SKM-1 (cell line): Measurements from ENCODE around the gene DNAJC16.

Source experiments
- DNase-seq: peaks from one replicate; lab custom pipeline; 2025; ENCODE audit not compliant: unreplicated experiment; lab: John Stamatoyannopoulos, UW

DNAJC16 gene

DNA sequence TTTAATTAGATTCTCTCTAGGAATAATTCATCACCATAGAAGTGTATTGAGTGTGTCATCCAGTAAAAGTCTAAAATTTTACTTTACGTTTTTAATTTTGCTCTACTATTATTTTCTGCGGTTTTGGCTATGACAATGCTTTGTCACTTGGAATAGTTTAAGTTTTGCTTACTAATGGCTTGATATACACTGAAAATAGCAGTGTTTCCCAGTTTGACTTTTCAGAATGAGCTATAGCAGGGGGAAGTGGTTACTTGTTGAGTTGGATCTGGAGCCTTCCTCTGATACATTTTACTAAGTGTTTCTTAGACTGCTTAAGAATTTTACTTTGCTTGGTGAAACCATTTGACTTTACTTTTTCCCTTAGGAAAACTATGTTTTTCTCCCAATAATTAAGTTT lies 5.0 kb downstream of the DNAJC16 start:
- DNase-seq, result no peak

DNA sequence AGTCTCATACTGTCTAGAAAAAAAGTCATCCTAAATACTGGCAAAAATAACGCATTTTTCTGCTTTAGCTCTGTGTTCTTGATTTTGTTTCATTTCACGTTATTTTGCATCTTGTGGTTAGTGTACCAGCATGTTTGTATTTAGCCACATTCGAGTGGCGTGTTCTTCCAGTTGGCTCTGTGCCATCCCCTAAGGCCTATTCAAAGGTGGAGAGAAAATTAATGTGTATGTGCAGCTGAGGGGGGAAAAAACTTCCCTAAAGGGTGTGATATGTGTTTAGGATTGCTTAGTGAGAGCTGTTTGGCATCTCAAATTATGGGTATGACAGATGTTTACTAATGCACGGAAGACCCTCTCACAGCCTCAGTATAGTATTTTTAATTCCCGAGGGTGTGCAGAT lies 12.1 kb downstream of the DNAJC16 start:
- DNase-seq, result no peak

DNA sequence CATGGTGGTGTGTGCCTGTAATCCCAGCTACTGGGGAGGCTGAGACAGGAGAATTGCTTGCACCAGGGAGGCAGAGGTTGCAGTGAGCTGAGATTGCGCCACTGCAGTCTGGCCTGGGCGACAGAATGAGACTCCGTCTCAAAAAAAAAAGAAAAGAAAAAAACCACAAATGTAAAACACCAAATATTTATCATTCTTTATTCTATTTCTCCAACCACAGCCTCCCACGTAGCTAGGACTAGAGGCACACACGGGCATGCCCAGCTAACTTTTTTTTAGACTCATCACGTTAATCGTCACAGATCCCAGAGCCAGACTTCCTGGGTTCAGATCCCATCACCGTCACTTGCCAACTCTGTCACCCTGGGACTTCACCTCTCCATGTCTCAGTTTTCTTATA lies 13.5 kb downstream of the DNAJC16 start:
- DNase-seq, result no peak

DNA sequence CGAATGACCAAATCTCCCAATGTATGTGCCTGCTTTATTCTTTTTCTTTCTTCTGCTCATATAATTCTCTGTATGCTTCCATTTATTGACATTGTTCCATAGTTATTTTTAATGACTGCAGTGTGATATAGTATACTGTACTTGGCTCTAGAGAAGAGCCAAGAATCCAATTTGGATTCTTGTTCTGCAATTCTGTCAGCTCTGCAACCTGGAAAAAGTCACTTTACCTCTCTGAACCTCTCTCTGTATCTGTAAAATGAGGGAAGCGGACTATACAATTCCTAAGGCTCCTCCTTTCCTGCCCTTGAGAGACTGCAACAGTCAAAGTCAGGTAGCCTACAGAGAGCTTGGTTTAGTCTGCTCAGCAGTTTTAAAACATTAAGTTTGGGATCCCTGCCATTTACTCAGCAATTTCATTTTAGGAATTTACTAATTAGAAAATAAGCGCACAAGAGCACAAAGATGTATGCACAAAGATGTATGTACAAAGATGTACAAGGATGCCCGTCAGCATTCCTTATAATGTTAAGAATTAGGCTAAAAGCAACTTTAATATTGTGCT lies 14.7 kb downstream of the DNAJC16 start:
- DNase-seq, result no peak

DNA sequence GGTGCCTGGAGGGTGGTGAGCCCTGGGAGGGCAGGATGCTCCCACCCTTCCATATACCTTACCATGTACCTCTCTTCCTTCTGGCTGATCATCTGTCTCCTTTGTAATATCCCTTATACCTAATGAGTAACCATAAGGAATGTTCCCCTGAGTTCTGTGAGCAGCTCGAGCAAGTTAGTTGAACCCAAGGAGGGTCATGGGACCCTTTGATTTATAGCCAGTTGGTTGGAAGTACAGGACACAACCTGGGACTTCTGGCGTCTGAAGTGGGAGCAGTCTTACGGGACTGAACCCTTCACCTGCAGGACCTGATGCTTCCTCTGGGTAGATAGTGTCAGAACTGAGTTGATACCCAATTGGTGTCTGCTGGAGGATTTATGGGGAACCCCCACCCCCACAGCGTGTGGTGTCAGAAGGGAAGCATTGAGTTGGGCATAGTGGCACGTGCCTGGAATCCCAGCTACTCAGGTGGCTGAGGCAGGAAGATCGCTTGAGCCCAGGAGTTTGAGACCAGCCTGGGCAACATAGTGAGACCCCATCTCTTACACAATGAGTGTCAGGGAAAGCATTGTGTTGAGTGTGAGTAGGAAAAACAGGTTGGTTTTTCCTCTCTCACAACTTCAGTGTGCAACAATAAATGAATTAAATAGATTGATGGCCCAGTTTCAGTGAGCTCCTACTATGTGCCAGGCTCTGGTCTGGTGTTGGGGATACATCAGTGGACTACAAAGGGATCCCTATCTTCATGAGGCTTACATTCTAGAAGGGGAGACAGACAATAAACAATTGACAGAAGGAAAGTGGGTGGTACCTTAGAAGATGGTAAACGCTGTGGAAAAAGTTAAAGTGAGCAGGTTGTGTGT lies 16.0 kb downstream of the DNAJC16 start:
- DNase-seq, result no peak

DNA sequence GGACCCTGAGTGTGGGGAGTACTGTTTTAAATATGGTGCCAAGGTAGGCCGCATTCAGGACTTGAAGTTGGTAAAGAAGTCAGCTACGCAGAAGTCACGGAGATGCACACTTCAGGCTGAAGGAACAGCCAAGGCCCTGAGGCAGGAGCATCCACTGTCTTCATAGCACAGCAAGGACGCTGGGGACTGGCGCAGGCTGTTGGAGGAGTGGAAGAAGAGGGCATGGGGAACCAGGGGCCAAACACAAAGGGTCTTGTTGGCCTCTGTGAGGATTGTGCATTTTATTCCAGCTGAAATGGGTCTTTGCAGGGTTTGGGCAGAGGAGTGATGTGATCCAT lies 16.6 kb downstream of the DNAJC16 start:
- no peak for DNase-seq

DNA sequence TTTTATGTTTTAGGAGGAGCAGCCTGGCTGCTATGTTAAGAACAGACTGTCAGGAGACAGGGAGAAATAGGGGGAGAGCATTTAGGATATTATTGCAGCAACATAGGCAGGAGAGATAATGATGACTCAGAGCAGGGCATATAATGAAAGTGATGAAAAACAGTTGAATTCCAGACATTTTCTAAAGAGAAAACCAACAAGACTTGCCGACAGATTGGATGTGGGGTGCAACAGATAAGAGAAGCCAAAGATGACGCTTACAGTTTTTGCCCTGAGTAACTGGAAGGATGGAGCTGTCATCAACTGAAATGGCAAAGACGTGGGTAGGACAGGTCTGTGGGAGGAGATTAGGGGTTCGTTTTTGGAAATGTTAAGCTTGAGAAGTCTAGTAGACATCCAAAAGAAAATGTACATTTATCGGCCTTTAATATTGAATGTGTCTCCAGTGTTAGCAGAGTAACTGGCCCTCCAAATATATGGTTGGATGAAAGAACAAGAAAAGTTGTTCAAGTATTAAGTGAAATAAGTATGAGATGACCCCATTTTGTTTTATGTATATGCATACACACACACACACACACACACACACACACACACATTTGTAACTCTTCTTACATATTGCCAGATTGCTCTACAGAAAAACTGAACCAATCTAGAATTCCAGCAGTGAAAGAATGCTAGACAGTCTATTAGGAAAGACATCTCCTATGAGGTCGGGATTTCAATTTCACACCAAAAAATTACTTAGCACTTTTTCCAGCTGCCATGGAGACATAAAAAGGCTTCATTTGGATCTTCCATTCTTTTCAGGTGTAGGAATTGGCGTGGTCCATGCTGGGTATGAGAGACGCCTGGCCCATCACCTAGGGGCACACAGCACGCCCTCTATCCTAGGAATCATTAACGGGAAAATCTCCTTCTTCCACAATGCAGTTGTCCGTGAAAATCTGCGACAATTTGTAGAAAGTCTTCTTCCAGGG lies 17.2 kb downstream of the DNAJC16 start:
- no peak for DNase-seq

DNA sequence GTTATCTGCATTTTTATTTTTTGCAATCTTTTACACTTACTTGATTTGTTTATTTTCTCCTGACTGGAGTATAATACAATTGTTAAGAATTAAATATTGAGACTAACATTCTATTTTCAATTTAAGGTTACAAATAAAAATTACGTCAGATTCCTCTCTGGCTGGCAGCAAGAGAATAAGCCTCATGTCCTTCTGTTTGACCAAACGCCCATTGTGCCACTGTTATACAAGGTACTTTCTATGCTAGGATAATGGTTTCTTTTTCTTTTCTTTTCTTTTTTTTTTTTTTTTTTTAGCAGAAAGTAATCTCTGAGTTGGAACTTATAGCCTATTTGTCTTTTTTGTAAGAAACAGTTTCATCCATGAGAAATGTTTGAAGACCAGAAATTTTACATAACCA lies 20.0 kb downstream of the DNAJC16 start:
- no peak for DNase-seq

DNA sequence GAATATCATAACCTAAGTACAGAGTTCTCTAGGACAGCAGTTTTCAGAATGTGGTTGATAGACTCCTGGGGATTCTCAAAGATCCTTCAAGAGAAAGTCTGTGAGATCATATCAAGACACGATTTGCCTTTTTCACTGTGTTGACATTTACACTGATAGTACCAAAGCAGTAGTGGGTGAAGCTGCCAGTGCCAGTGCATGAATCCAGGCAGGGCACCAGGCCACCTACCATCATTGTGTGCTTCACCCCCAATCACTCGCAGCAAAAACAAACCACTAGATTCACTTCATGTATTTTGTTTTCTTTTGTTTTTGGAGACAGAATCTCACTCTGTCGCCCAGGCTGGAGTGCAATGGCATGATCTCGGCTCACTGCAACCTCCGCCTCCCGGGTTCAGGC lies 23.9 kb downstream of the DNAJC16 start:
- no peak for DNase-seq

DNA sequence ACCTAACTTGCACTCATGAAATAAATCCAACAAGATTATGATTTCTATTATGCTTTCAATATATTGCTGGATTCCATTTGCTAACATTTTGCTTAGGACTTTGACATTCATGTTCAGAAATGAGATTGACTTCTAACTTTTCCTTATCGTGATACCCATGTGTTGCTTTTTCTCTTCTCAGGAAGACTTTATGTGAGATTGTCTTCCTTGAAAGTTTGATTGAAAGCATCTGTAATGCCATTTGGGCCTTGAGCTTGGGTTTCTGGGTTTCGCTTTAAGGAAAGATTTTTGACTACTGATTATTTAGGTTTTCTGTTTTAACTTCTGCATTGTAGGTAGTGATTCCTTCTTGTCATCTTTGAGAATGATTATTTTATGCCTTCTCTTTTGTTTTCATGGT lies 30.4 kb downstream of the DNAJC16 start:
- DNase-seq, result no peak

DNA sequence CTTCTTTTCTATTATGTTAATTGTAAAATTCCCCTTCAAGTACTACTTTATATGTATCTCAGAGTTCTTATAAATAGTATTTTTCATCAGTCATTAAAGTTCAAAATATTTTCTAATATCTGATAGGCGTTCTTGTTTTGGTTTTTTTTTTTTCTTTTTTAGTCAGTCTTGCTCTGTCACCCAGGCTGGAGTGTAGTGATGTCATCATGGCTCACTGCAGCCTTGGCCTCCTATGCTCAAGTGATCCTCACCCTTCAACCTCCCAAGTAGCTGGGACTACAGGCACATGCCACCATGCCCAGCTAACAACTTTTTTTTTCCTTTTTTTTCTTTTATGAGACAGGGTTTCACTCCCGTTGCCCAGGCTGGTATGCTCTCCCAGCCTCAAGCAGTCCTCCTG lies 30.9 kb downstream of the DNAJC16 start:
- no peak for DNase-seq

DNA sequence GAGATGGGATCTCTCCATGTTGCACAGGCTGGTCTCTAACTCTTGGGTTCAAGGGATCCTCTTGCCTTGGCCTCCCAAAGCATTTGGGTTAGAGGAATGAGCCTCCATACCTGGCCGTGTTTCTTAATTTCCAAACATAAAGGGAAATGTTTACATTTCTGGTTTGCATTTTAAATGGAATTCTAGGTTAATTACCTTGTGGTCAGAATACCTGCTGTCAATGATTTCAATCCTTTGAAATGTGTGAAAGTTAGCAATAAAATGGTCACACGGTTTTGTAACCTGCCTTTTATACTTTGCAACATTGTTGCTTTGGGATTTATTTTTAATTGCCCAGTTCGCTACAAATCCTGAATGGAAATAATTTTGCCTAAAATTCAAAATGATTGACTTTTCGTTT lies 31.9 kb downstream of the DNAJC16 start:
- DNase-seq, result no peak

DNA sequence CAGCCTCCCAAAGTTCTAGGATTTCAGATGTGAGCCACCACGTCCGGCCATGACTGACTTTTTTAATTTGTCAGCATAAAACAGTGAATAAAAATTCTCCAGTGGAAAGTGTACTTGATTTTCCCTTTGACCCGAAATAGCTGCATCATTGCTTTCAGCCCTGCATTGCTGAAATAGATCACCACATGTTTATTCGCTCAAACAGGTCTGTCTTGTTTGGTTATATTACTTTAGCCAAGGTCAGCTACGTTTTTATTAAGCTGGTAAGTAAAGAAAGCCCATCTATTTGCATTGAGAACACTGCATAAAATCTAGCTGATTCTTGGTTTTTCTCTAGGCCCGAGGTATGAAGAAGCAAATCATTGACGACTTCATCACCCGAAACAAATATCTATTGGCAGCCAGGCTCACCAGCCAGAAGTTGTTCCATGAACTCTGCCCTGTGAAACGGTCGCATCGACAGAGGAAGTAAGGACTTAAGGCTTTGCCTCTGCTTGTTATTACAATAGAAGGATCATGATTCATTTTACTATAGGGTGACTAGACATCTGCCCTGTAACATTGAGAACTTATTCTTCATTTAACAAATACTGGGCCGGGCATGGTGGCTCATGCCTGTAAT lies 32.7 kb downstream of the DNAJC16 start:
- DNase-seq, result no peak

DNA sequence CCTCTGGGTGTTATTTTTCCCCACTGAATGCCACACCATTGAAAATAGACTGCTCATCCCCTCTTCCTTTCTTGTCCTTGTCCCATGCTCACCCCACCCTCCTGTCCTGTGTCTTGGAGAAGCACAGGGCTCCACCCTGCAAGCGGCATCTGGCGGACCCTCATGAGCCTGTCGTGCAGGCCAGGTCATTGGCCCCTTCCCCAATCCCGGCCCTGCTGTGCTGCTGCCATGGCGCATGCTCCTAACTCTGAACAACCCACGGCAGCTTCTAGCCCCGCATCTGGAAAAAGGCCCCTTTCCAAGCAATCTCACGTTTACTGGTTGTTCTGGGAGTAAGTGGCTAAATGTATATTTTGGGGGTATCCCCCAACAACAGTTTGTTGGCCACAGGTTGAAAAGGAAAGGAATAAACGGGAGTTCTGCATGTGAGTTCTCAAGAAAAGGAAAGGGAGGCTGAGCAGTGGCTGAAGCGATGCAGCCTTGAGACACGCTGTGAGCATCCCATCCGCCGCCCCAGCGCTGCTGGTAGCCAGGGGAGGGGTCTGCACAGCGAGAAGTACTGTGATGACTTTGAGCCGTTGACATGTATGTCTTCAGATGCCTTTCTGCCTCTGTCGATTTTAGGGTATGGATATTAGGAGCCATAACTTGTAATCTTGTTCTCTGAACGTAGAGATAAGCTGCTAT lies 41.9 kb downstream of the DNAJC16 start:
- no peak for DNase-seq

DNA sequence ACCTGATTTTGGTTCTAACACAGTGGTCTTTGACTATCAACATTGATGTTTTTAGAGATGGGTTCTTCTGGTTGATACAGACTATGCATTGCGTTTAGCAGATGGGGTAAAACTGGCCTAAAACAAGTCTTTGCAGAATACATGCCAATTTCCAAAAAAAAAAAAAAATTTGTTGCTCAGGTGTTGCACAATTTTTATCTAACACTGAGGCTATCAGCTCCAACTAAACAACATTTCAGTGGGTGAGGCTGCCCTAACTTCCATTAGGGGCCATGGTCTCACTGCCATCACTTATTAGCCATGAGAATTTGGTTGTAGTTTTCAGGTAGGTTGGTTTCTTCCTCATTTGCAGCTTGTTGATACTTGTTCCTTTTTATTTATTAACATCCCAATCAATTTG lies 44.2 kb downstream of the DNAJC16 start:
- DNase-seq, result no peak

DNA sequence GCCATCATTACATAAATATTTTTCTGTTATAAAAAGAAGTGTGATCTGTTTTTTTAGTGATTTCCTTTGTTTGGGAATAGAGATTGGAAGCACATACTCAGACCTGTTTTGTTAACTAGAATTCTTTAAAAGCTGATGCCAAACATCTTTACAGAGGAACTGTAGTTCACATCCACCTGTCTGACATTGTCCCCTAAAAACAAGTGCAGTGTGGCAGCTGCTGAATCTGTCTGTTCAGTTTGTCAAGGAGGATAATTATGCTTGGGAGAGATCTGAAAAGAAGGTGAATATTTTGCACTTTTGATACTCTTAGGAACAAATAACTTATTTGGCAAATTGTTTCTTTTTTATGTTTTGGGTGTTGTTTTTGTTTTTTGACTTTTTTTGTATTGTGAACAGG lies 44.6 kb downstream of the DNAJC16 start:
- DNase-seq, result no peak

DNA sequence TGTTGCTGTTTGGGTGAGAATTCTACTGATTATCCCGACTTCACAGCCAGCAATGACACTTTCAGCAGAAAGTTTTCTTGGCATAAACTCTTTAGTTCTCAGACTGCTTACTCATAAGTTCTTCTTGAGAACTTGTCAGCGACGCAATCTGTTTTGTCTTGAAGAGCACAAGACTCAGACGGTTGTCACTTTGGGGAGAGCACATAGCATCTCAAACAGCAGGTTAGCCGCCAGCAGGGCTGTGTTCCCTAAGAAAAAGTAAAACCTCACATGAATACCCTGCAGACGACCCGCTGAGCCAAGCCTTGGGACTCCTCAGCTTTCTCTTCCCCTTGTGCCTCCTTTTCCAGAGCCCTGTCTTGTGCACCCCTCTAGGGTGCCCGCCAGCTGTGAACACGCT lies 46.8 kb downstream of the DNAJC16 start:
- no peak for DNase-seq

DNA sequence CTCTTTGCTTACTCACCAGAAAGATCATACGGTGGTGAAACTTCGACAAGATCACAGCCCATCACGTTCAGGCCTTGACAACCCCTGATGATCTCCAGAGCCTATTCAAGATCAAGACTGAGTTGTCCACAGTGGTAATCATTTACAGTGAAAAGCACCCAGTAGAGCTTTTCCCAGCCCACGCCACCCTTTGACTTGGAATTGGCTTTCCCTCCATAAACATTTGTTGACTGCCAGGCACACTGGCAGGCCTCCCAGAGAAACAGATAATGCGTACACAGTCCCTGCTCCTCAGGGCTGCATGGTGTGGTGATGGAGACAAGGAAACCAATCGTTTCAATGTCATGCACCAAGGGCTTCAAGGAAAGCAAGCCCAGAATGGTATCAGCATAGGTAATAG lies 48.1 kb downstream of the DNAJC16 start:
- no peak for DNase-seq

DNA sequence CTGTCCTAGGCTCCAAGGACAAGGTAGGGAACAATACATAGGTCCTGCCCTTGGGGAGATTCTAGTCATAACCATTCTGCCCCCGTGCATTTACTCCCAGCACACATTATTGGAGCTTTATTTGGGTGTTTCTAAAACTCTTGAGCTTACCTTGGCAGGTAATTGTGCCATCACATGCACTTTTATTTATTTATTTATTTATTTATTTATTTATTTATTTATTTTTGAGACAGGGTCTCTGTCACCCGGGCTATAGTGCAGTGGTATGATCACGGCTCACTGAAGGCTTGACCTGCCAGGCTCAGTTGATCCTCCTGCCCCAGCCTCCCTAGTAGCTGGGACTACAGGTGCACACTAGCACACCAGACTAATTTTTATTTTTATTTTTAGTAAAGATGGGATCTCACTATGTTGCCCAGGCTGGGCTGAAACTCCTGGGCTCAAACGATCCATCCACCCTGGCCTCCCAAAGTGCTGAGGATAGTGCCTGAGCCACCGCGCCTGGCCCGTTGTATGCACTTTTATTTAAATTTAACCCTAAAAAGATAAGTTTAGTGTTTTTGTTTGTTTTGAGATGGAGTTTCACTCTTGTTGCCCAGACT lies 49.0 kb downstream of the DNAJC16 start:
- DNase-seq, result no peak

DNA sequence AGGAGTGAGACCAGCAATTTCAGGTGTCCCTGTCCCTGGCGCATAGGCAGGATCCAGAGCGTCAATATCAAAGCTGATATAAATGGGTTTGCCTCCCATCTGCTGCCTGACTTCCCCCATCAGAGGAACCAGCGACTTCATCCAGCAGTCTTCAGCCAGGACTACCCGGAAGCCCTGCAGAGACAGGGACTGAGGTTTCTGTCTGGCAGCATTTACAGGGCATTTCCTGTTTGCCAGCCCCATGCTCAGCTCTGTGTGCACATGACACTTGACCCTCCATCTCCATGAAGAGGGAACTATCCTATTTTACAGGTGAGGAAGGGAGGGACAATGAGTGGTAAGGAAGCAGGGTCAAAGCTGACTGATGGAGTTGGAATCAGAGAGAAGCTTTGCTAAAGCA lies 51.0 kb downstream of the DNAJC16 start:
- no peak for DNase-seq
